Measurements from ENCODE around the gene SPEM3. TPM values are rescaled to one million over a fixed set of nuclear protein-coding genes. Genes with fewer than 3 reads are reported as not detected.

The SPEM3 gene
- total and polyA plus RNA-seq, 2 of the 13 experiments (the other 11 are each of a cell fraction or from before 2014, with no cell fraction given) = not detected

- TF ChIP-seq LRRFIP1 (CRISPR knock-in tag; conservative IDR thresholded peaks at IDR 0.05) = no peak
- TF ChIP-seq ZNF207 (IDR thresholded peaks at IDR 0.05; ENCODE audit: borderline replicate concordance) = no peak
- no peak for TF ChIP-seq SOX13 (IDR thresholded peaks at IDR 0.05)
- no peak for TF ChIP-seq SOX13 (CRISPR knock-in tag; conservative IDR thresholded peaks at IDR 0.05 in 1 of 2, IDR thresholded peaks at IDR 0.05 in 1 of 2)
- no peak for TF ChIP-seq ZNF704 (CRISPR knock-in tag; IDR thresholded peaks at IDR 0.05; ENCODE audit: borderline replicate concordance)
- TF ChIP-seq HCFC1 (IDR thresholded peaks at IDR 0.05; ENCODE audit: low read depth, low read length) = no peak
- no peak; the same call in 1 of the 2 replicates for TF ChIP-seq FOXC1 (CRISPR knock-in tag; IDR thresholded peaks at IDR 0.05; ENCODE audit: borderline replicate concordance)
- no peak for TF ChIP-seq GPN1 (CRISPR knock-in tag; IDR thresholded peaks at IDR 0.05; ENCODE audit: borderline replicate concordance)
- TF ChIP-seq CENPX (CRISPR knock-in tag; IDR thresholded peaks at IDR 0.05) = no peak
- TF ChIP-seq ZNF687 (CRISPR knock-in tag; IDR thresholded peaks at IDR 0.05) = peak; percentile 94
- no peak for TF ChIP-seq TBL1XR1 (IDR thresholded peaks at IDR 0.05; ENCODE audit: borderline replicate concordance, low read length, partially characterized antibody)
- no peak for TF ChIP-seq GPBP1L1 (CRISPR knock-in tag; IDR thresholded peaks at IDR 0.05)
- no peak for TF ChIP-seq ATF1 (CRISPR knock-in tag; IDR thresholded peaks at IDR 0.05)
- TF ChIP-seq NR3C1 (CRISPR knock-in tag; IDR thresholded peaks at IDR 0.05) = no peak
- no peak for TF ChIP-seq PHB2 (IDR thresholded peaks at IDR 0.05; ENCODE audit: partially characterized antibody)
- no peak for TF ChIP-seq GZF1 (CRISPR knock-in tag; IDR thresholded peaks at IDR 0.05)
- no peak for TF ChIP-seq ZNF737 (CRISPR knock-in tag; IDR thresholded peaks at IDR 0.05; ENCODE audit: borderline replicate concordance)
- no peak; the same call in 1 of the 2 replicates for TF ChIP-seq PHF21A (CRISPR knock-in tag; IDR thresholded peaks at IDR 0.05)
- TF ChIP-seq STAG1 (CRISPR knock-in tag; IDR thresholded peaks at IDR 0.05) = no peak
- TF ChIP-seq PLSCR1 (CRISPR knock-in tag; IDR thresholded peaks at IDR 0.05; ENCODE audit: borderline replicate concordance) = no peak
Measured at GRCh38 chr17:7394452-7395191, 34.0 kb upstream of the SPEM3 start, which contains the start of gene PLSCR3 (continued).

Data from HepG2 (cell line).